HepG2 (cell line): ENCODE data around the gene UNC5CL. TPM values are rescaled to one million over a fixed set of nuclear protein-coding genes. Genes with fewer than 3 reads are reported as not detected.

Source experiments
- FOXP1 ChIP-seq, 2 experiments: fragments of 450-650 bp in 1 of 2; IDR thresholded peaks; 2 replicates each; pipeline ENCODE4 v1.6.1; 2017 to 2018; ENCODE audit warnings: antibody characterized with exemption in 1 of 2
- HCFC1 ChIP-seq: fragments of 150-350 bp; IDR thresholded peaks from 2 replicates; pipeline ENCODE4 v1.6.1; 2014; ENCODE audit warnings: low read depth, low read length
- MTA1 ChIP-seq: sonication (generic); formaldehyde crosslinking; IDR thresholded peaks from 2 replicates; pipeline ENCODE4 v1.4.0; 2020; ENCODE audit warnings: missing genetic modification reagents, mild to moderate bottlenecking, borderline replicate concordance
- NFIB ChIP-seq: sonication (generic); formaldehyde crosslinking; IDR thresholded peaks from 2 replicates; pipeline ENCODE4 v1.9.0; 2021; ENCODE audit warnings: missing genetic modification reagents, mild to moderate bottlenecking, borderline replicate concordance
- SMAD9 ChIP-seq: sonication (generic); formaldehyde crosslinking; IDR thresholded peaks from 2 replicates; pipeline ENCODE4 v1.5.1; 2020; ENCODE audit warnings: mild to moderate bottlenecking, missing genetic modification reagents
- SNAPC5 ChIP-seq: sonication (generic); formaldehyde crosslinking; IDR thresholded peaks from 2 replicates; pipeline ENCODE4 v1.8.1; 2023; ENCODE audit warnings: mild to moderate bottlenecking, missing genetic modification reagents, borderline replicate concordance
- SP140L ChIP-seq: sonication (generic); formaldehyde crosslinking; IDR thresholded peaks from 2 replicates; pipeline ENCODE4 v1.4.0; 2020; ENCODE audit warnings: missing genetic modification reagents, borderline replicate concordance
- STAT5B ChIP-seq: sonication (generic); formaldehyde crosslinking; IDR thresholded peaks from 2 replicates; pipeline ENCODE4 v1.4.0; 2020; ENCODE audit warnings: missing genetic modification reagents
- TAF15 ChIP-seq: fragments of 200-400 bp; formaldehyde crosslinking; IDR thresholded peaks from one replicate; pipeline ENCODE4 v1.6.1; 2018; ENCODE audit warnings: mild to moderate bottlenecking, low read depth, low read length; ENCODE audit not compliant: poor library complexity, severe bottlenecking
- TCF12 ChIP-seq, 2 experiments: fragments of 450-650 bp in 1 of 2; sonication (generic) in 1 of 2; formaldehyde crosslinking in 1 of 2; IDR thresholded peaks; 2 replicates each; pipeline versions ENCODE4 v1.6.1 to v1.8.0; 2017 to 2022; ENCODE audit warnings: antibody characterized with exemption in 1 of 2, mild to moderate bottlenecking in 1 of 2, missing genetic modification reagents in 1 of 2, moderate library complexity in 1 of 2
- TFDP2 ChIP-seq: sonication (generic); formaldehyde crosslinking; IDR thresholded peaks from 2 replicates; pipeline ENCODE4 v1.4.0; 2020; ENCODE audit warnings: missing genetic modification reagents
- ZKSCAN5 ChIP-seq: sonication (generic); formaldehyde crosslinking; IDR thresholded peaks from 2 replicates; pipeline ENCODE4 v1.5.1; 2020; ENCODE audit warnings: mild to moderate bottlenecking, missing genetic modification reagents
- ZNF224 ChIP-seq: sonication (generic); formaldehyde crosslinking; IDR thresholded peaks from 2 replicates; pipeline ENCODE4 v1.5.0; 2020; ENCODE audit warnings: mild to moderate bottlenecking, missing genetic modification reagents
- ZNF430 ChIP-seq: sonication (generic); formaldehyde crosslinking; IDR thresholded peaks from 2 replicates; pipeline ENCODE4 v1.9.0; 2021; ENCODE audit warnings: mild to moderate bottlenecking, missing genetic modification reagents
- polyA plus RNA-seq, 8 experiments: library from polyadenylated mRNA; depleted of rRNA in 3 of 8; stranded (reverse) in 7 of 8; unstranded in 1 of 8; fragments of >200 nt; fragmentation: Illumina TruSeq in 4 of 8; extraction: Trizol in 4 of 8; gene quantifications; 2 replicates each; pipeline versions ENCODE4 v1.2.1 to v1.2.3, GENCODE V29; 2011 to 2016; ENCODE audit warnings: low read depth in 4 of 8, missing spikeins in 1 of 8, mixed read lengths in 1 of 8; ENCODE audit not compliant: insufficient read depth in 1 of 8
- total RNA-seq, 5 experiments: library from RNA; depleted of rRNA; stranded (reverse); fragments of >200 nt; fragmentation: Illumina TruSeq; extraction: Trizol; gene quantifications; 2 replicates each; pipeline ENCODE4 v1.2.3, GENCODE V29; 2016; ENCODE audit warnings: low read depth in 1 of 5
- TF ChIP-seq, protein P1 (sequence below): sonication (generic); formaldehyde crosslinking; IDR thresholded peaks from 2 replicates; pipeline ENCODE4 v1.4.0; 2020; ENCODE audit warnings: mild to moderate bottlenecking, low read depth, missing genetic modification reagents
- TF ChIP-seq, protein P2 (sequence below): sonication (generic); formaldehyde crosslinking; IDR thresholded peaks from 2 replicates; pipeline ENCODE4 v1.4.0; 2020; ENCODE audit warnings: mild to moderate bottlenecking, missing genetic modification reagents
- TF ChIP-seq, protein P3 (sequence below): sonication (generic); formaldehyde crosslinking; IDR thresholded peaks from 2 replicates; pipeline ENCODE4 v1.5.0; 2020; ENCODE audit warnings: mild to moderate bottlenecking, missing genetic modification reagents
- TF ChIP-seq, protein P4 (sequence below): sonication (generic); formaldehyde crosslinking; IDR thresholded peaks from 2 replicates; pipeline ENCODE4 v1.5.0; 2020; ENCODE audit warnings: missing genetic modification reagents

The UNC5CL gene
- total and polyA plus RNA-seq, 2 of the 13 experiments (the other 11 are each of a cell fraction or from before 2014, with no cell fraction given) = 2.4 to 2.5 TPM

DNA sequence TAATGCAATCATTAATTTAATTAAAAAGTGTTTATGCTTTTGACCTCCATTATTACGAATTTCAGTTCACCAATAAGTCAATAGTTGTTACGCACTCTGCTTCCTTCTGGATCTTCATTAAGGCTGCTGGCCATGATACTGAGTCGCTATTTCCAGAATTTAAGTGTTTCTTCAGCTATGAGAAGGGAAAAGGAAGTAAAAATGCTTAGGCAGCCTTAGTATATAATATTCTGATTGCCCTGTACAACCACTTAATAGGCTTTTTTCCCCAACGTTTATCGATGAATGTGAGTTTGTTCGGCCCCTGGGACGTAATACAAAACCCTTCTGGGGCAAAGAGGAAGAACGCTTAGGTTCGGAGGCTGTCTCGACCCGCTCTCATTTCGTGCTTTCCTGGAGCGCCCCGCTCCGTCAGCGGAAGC is 32.5 kb upstream of the UNC5CL start (continued):
- TF ChIP-seq, protein P1, sequence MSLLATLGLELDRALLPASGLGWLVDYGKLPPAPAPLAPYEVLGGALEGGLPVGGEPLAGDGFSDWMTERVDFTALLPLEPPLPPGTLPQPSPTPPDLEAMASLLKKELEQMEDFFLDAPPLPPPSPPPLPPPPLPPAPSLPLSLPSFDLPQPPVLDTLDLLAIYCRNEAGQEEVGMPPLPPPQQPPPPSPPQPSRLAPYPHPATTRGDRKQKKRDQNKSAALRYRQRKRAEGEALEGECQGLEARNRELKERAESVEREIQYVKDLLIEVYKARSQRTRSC (CRISPR knock-in tag) = no peak
- TF ChIP-seq, protein P2, sequence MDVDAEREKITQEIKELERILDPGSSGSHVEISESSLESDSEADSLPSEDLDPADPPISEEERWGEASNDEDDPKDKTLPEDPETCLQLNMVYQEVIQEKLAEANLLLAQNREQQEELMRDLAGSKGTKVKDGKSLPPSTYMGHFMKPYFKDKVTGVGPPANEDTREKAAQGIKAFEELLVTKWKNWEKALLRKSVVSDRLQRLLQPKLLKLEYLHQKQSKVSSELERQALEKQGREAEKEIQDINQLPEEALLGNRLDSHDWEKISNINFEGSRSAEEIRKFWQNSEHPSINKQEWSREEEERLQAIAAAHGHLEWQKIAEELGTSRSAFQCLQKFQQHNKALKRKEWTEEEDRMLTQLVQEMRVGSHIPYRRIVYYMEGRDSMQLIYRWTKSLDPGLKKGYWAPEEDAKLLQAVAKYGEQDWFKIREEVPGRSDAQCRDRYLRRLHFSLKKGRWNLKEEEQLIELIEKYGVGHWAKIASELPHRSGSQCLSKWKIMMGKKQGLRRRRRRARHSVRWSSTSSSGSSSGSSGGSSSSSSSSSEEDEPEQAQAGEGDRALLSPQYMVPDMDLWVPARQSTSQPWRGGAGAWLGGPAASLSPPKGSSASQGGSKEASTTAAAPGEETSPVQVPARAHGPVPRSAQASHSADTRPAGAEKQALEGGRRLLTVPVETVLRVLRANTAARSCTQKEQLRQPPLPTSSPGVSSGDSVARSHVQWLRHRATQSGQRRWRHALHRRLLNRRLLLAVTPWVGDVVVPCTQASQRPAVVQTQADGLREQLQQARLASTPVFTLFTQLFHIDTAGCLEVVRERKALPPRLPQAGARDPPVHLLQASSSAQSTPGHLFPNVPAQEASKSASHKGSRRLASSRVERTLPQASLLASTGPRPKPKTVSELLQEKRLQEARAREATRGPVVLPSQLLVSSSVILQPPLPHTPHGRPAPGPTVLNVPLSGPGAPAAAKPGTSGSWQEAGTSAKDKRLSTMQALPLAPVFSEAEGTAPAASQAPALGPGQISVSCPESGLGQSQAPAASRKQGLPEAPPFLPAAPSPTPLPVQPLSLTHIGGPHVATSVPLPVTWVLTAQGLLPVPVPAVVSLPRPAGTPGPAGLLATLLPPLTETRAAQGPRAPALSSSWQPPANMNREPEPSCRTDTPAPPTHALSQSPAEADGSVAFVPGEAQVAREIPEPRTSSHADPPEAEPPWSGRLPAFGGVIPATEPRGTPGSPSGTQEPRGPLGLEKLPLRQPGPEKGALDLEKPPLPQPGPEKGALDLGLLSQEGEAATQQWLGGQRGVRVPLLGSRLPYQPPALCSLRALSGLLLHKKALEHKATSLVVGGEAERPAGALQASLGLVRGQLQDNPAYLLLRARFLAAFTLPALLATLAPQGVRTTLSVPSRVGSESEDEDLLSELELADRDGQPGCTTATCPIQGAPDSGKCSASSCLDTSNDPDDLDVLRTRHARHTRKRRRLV (CRISPR knock-in tag) = no peak
- TF ChIP-seq TFDP2 (CRISPR knock-in tag) (no peak), STAT5B (CRISPR knock-in tag) (no peak), ZKSCAN5 (CRISPR knock-in tag) (no peak), NFIB (no peak), SP140L (no peak), TCF12 (IDR thresholded peaks at IDR 0.05) (no peak), TCF12 (CRISPR knock-in tag; IDR thresholded peaks at IDR 0.05) (no peak), SNAPC5 (CRISPR knock-in tag) (no peak), FOXP1 (IDR thresholded peaks at IDR 0.05) (no peak), FOXP1 (CRISPR knock-in tag; IDR thresholded peaks at IDR 0.05) (0 out of 2 replicates have a peak, but pooled peaks have one; percentile 7), TAF15 (no peak), HCFC1 (no peak), ZNF224 (CRISPR knock-in tag) (no peak), ZNF430 (CRISPR knock-in tag) (no peak), MTA1 (CRISPR knock-in tag) (no peak), SMAD9 (CRISPR knock-in tag) (no peak)
- TF ChIP-seq, protein P3, sequence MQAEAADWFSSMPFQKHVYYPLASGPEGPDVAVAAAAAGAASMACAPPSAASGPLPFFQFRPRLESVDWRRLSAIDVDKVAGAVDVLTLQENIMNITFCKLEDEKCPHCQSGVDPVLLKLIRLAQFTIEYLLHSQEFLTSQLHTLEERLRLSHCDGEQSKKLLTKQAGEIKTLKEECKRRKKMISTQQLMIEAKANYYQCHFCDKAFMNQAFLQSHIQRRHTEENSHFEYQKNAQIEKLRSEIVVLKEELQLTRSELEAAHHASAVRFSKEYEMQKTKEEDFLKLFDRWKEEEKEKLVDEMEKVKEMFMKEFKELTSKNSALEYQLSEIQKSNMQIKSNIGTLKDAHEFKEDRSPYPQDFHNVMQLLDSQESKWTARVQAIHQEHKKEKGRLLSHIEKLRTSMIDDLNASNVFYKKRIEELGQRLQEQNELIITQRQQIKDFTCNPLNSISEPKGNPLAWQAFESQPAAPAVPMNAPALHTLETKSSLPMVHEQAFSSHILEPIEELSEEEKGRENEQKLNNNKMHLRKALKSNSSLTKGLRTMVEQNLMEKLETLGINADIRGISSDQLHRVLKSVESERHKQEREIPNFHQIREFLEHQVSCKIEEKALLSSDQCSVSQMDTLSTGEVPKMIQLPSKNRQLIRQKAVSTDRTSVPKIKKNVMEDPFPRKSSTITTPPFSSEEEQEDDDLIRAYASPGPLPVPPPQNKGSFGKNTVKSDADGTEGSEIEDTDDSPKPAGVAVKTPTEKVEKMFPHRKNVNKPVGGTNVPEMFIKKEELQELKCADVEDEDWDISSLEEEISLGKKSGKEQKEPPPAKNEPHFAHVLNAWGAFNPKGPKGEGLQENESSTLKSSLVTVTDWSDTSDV (CRISPR knock-in tag) = no peak
- TF ChIP-seq, protein P4, sequence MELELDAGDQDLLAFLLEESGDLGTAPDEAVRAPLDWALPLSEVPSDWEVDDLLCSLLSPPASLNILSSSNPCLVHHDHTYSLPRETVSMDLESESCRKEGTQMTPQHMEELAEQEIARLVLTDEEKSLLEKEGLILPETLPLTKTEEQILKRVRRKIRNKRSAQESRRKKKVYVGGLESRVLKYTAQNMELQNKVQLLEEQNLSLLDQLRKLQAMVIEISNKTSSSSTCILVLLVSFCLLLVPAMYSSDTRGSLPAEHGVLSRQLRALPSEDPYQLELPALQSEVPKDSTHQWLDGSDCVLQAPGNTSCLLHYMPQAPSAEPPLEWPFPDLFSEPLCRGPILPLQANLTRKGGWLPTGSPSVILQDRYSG (CRISPR knock-in tag) = no peak; the same call in 1 of the 2 replicates
